Measurements from ENCODE around the gene MUC5AC.

DNA sequence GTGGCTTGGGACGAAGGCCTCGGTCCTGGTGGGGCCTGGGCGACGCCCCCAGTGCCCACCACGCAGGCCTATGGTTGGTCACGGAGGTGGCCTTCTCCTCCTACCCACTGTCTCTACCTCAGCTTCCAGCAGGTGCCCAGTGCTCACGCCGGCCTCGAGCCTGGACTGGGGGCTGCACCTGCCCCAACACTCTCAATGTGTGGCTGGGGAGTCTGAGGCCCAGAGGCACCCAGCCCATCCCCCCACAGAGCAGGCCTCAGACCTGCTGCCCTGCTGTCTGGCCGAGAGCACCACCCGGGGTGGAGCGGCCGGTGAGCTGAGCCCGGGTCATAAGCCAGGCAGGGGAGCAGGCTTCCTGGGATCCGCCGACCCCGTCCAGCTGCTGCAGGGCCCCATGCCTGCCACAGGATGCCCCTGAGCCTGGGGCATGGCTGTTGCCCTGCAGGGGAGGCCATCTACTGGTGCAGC is 28.6 kb upstream of the MUC5AC start:
- TF ChIP-seq POLR2AphosphoS5 (IDR thresholded peaks at IDR 0.05; ENCODE audit: low read depth, low read length) (no peak), MTF2 (CRISPR knock-in tag; IDR thresholded peaks at IDR 0.05; ENCODE audit: borderline replicate concordance) (no peak), NCOA1 (CRISPR knock-in tag; IDR thresholded peaks at IDR 0.05) (no peak)
- TF ChIP-seq, protein P1, sequence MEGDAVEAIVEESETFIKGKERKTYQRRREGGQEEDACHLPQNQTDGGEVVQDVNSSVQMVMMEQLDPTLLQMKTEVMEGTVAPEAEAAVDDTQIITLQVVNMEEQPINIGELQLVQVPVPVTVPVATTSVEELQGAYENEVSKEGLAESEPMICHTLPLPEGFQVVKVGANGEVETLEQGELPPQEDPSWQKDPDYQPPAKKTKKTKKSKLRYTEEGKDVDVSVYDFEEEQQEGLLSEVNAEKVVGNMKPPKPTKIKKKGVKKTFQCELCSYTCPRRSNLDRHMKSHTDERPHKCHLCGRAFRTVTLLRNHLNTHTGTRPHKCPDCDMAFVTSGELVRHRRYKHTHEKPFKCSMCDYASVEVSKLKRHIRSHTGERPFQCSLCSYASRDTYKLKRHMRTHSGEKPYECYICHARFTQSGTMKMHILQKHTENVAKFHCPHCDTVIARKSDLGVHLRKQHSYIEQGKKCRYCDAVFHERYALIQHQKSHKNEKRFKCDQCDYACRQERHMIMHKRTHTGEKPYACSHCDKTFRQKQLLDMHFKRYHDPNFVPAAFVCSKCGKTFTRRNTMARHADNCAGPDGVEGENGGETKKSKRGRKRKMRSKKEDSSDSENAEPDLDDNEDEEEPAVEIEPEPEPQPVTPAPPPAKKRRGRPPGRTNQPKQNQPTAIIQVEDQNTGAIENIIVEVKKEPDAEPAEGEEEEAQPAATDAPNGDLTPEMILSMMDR (CRISPR knock-in tag; IDR thresholded peaks at IDR 0.05): no peak

Data from HepG2 (cell line).